ENCODE results near the gene THAP5.
"Not testable (repeated sequence)": the region's sequence is repeated elsewhere in the genome, so short reads cannot be mapped to it uniquely, and the experiment has no call there.

Gene THAP5

GRCh38 chr7:108557617-108558016 lies 11.9 kb downstream of the THAP5 start:
- Histone ChIP-seq H3K4me1 (ENCODE audit: control insufficient read depth, insufficient read depth, low read length) (peaks cover 6% of the 10 kb centered on the region), H3K9ac (ENCODE audit: low read length) (no peak overlapping the region), H3K27me3 (replicated peaks; ENCODE audit: control insufficient read depth, insufficient read depth, low read length) (no peaks in the 10 kb centered on the region), H3K4me3 (ENCODE audit: low read length) (no peak overlapping the region), H3K36me3 (ENCODE audit: control insufficient read depth, insufficient read depth, low read length, severe bottlenecking) (no peaks in the 10 kb centered on the region), H3K9me3 (ENCODE audit: control insufficient read depth, low read length) (peaks cover 5% of the 10 kb centered on the region)
- no peak for DNase-seq (ENCODE audit: low read depth)

DNA sequence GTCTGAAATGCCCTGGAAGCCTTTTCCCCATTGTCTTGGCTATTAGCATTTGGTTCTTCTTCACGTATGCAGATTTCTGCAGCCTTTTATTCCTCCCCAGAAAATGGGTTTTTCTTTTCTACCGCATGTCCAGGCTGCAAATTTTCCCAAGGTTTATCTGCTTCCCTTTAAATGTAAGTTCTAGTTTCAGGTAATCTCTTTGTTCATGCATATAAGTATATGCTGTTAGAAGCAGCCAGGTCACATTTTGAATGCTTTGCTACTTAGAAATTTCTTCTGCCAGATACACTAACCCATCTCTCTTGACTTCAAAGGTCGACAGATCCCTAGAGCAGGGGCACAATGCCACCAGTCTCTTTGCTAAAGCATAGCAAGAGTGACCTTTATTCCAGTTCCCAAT lies 12.3 kb downstream of the THAP5 start:
- Histone ChIP-seq H3K9ac (ENCODE audit: low read length) (no peak overlapping the region), H3K36me3 (ENCODE audit: control insufficient read depth, insufficient read depth, low read length, severe bottlenecking) (no peaks in the 10 kb centered on the region)

GRCh38 chr7:108556665-108557064 lies 12.8 kb downstream of the THAP5 start:
- not testable (repeated sequence) for H3K9ac ChIP-seq (ENCODE audit: low read length); H3K4me3 ChIP-seq (ENCODE audit: low read length); H3K36me3 ChIP-seq (ENCODE audit: control insufficient read depth, insufficient read depth, low read length, severe bottlenecking); H3K27me3 ChIP-seq (replicated peaks; ENCODE audit: control insufficient read depth, insufficient read depth, low read length); H3K9me3 ChIP-seq (ENCODE audit: control insufficient read depth, low read length); H3K4me1 ChIP-seq (ENCODE audit: control insufficient read depth, insufficient read depth, low read length); DNase-seq (ENCODE audit: low read depth)

More for the DNA sequence above, 12.3 kb downstream of the THAP5 start:
- Histone ChIP-seq H3K4me1 (ENCODE audit: control insufficient read depth, insufficient read depth, low read length) (peaks cover 6% of the 10 kb centered on the region), H3K9me3 (ENCODE audit: control insufficient read depth, low read length) (peaks cover 5% of the 10 kb centered on the region), H3K4me3 (ENCODE audit: low read length) (no peak overlapping the region), H3K27me3 (replicated peaks; ENCODE audit: control insufficient read depth, insufficient read depth, low read length) (no peaks in the 10 kb centered on the region)
- DNase-seq (ENCODE audit: low read depth) = no peak

DNA sequence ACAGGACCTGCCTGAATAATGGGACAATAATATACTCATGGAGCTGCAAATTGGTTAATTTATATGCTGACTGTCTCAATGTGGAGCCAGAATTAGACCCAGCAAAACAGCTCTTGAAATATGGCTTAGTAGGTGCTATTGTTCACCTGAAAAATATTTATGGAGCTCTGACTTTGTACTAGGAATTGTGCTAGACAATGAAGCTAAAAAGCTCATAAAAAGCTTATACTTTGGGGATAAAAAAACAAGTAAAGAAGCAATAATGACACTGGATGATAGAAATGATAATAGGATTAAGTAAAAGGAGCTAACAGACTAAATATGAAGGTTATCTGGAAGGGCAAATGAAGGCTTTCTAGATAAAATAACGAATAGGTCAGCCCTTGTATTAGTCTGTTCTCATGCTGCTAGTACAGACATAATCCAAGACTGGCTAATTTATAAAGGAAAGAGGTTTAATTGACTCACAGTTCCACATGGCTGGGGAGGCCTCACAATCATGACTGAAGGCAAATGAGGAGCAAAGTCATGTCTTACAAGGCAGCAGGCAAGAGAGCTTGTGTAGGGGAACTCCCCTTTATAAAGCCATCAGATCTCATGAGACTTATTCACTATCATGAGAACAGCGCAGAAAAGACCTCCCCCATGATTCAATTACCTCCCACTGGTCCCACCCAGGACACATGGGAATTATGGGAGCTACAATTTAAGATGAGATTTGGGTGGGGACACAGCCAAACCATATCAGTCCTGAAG lies 21.2 kb downstream of the THAP5 start:
- not testable (repeated sequence) for H3K4me3 ChIP-seq (ENCODE audit: low read length); H3K9ac ChIP-seq (ENCODE audit: low read length); H3K9me3 ChIP-seq (ENCODE audit: control insufficient read depth, low read length); DNase-seq (ENCODE audit: low read depth); H3K27me3 ChIP-seq (replicated peaks; ENCODE audit: control insufficient read depth, insufficient read depth, low read length); H3K4me1 ChIP-seq (ENCODE audit: control insufficient read depth, insufficient read depth, low read length); H3K36me3 ChIP-seq (ENCODE audit: control insufficient read depth, insufficient read depth, low read length, severe bottlenecking)

DNA sequence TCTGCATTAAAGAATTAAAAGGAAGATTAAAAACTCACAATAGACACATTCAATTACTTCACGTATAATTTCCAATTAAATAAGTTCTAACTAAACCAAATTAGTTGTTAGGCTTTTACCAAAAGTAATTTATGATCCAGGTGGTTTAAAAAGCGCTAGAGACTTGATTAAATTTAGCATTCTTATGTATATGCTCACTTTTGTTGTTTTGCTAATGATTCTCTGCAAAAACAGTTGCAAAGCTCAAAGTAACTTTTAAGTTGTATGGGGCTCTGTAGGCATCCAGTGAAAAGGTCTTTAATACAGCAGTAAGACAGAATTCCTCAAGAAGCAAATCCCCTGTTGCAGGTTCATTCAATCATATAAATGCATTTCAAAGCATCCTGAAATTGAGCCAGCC lies 28.0 kb downstream of the THAP5 start:
- H3K9me3 ChIP-seq (ENCODE audit: control insufficient read depth, low read length) = no peaks in the 10 kb centered on the region
- no peaks in the 10 kb centered on the region for H3K4me1 ChIP-seq (ENCODE audit: control insufficient read depth, insufficient read depth, low read length)
- no peak overlapping the region for H3K4me3 ChIP-seq (ENCODE audit: low read length)
- DNase-seq (ENCODE audit: low read depth) = no peak
- H3K27me3 ChIP-seq (replicated peaks; ENCODE audit: control insufficient read depth, insufficient read depth, low read length) = no peaks in the 10 kb centered on the region
- no peak overlapping the region for H3K9ac ChIP-seq (ENCODE audit: low read length)
- no peaks in the 10 kb centered on the region for H3K36me3 ChIP-seq (ENCODE audit: control insufficient read depth, insufficient read depth, low read length, severe bottlenecking)

DNA sequence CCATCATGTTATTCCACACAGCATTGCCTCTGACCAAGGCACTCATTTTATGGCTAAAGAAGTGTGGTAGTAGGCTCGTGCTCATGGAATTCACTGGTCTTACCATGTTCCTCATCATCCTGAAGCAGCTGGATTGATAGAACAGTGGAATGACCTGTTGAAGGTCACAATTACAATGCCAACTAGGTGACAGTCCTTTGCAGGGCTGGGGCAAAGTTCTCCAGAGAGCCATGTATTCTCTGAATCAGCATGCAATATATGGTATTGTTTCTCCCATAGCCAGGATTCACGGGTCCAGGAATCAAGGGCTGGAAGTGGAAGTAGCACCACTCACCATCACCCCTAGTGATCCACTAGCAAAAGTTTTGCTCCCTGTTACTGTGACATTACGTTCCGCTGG lies 30.8 kb downstream of the THAP5 start:
- not testable (repeated sequence) for H3K9me3 ChIP-seq (ENCODE audit: control insufficient read depth, low read length); H3K4me3 ChIP-seq (ENCODE audit: low read length); H3K9ac ChIP-seq (ENCODE audit: low read length); H3K36me3 ChIP-seq (ENCODE audit: control insufficient read depth, insufficient read depth, low read length, severe bottlenecking); DNase-seq (ENCODE audit: low read depth); H3K27me3 ChIP-seq (replicated peaks; ENCODE audit: control insufficient read depth, insufficient read depth, low read length); H3K4me1 ChIP-seq (ENCODE audit: control insufficient read depth, insufficient read depth, low read length)

GRCh38 chr7:108538236-108538635 lies 31.3 kb downstream of the THAP5 start:
- H3K4me1 ChIP-seq (ENCODE audit: control insufficient read depth, insufficient read depth, low read length); H3K9ac ChIP-seq (ENCODE audit: low read length); H3K9me3 ChIP-seq (ENCODE audit: control insufficient read depth, low read length); H3K36me3 ChIP-seq (ENCODE audit: control insufficient read depth, insufficient read depth, low read length, severe bottlenecking); H3K4me3 ChIP-seq (ENCODE audit: low read length); DNase-seq (ENCODE audit: low read depth); H3K27me3 ChIP-seq (replicated peaks; ENCODE audit: control insufficient read depth, insufficient read depth, low read length): not testable (repeated sequence)

DNA sequence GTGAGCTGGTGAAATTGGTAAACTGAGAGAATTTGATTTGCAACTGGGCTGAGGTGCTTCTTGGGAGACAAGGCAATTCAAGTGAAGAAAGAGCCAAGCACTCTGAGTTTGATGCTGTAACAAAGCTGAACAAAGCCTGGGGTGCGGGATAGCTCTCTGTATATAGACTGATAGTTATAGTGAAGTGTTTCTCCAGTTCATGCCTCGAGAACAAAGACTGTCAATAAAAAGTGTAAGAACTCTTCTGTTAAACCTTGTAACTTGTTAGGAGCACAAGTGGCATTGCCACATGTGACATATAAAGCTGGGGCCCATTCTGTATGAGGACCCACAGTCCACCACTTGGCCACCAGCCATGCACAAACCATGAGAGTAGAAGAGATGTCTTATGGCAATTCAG lies 32.3 kb downstream of the THAP5 start:
- no peak overlapping the region for H3K4me3 ChIP-seq (ENCODE audit: low read length)
- H3K27me3 ChIP-seq (replicated peaks; ENCODE audit: control insufficient read depth, insufficient read depth, low read length) = no peaks in the 10 kb centered on the region
- no peaks in the 10 kb centered on the region for H3K4me1 ChIP-seq (ENCODE audit: control insufficient read depth, insufficient read depth, low read length)
- no peaks in the 10 kb centered on the region for H3K9me3 ChIP-seq (ENCODE audit: control insufficient read depth, low read length)
- no peaks in the 10 kb centered on the region for H3K36me3 ChIP-seq (ENCODE audit: control insufficient read depth, insufficient read depth, low read length, severe bottlenecking)
- no peak for DNase-seq (ENCODE audit: low read depth)
- no peak overlapping the region for H3K9ac ChIP-seq (ENCODE audit: low read length)

GRCh38 chr7:108535744-108536143 lies 33.8 kb downstream of the THAP5 start:
- H3K27me3 ChIP-seq (replicated peaks; ENCODE audit: control insufficient read depth, insufficient read depth, low read length) = no peaks in the 10 kb centered on the region
- H3K4me1 ChIP-seq (ENCODE audit: control insufficient read depth, insufficient read depth, low read length) = no peaks in the 10 kb centered on the region
- H3K9ac ChIP-seq (ENCODE audit: low read length) = no peak overlapping the region
- no peak overlapping the region for H3K4me3 ChIP-seq (ENCODE audit: low read length)
- no peaks in the 10 kb centered on the region for H3K36me3 ChIP-seq (ENCODE audit: control insufficient read depth, insufficient read depth, low read length, severe bottlenecking)
- DNase-seq (ENCODE audit: low read depth) = no peak
- H3K9me3 ChIP-seq (ENCODE audit: control insufficient read depth, low read length) = no peaks in the 10 kb centered on the region

- Histone ChIP-seq H3K9ac (ENCODE audit: low read length) (no peak overlapping the region), H3K9me3 (ENCODE audit: control insufficient read depth, low read length) (no peaks in the 10 kb centered on the region), H3K36me3 (ENCODE audit: control insufficient read depth, insufficient read depth, low read length, severe bottlenecking) (no peaks in the 10 kb centered on the region), H3K4me3 (ENCODE audit: low read length) (no peak overlapping the region), H3K27me3 (replicated peaks; ENCODE audit: control insufficient read depth, insufficient read depth, low read length) (no peaks in the 10 kb centered on the region), H3K4me1 (ENCODE audit: control insufficient read depth, insufficient read depth, low read length) (no peaks in the 10 kb centered on the region)
- DNase-seq (ENCODE audit: low read depth) = no peak
These were observed 34.2 kb downstream of the THAP5 start for GRCh38 chr7:108535257-108535656.

DNA sequence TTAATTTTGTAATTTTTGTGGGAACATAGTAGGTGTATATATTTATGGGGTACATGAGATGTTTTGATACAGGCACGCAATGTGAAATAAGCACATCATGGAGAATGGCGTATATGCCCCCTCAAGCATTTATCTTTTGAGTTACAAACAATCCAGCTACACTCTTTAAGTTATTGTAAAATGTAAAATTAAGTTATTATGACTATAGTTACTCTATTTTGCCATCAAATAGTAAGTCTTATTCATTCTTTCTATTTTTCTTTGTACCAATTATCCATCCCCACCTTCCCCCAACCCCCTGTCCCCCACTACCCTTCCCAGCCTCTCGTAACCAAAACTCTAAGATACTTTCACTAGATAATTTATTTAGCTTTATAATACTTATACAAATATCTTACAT lies 35.8 kb downstream of the THAP5 start:
- no peak overlapping the region for H3K4me3 ChIP-seq (ENCODE audit: low read length)
- H3K36me3 ChIP-seq (ENCODE audit: control insufficient read depth, insufficient read depth, low read length, severe bottlenecking) = no peaks in the 10 kb centered on the region
- DNase-seq (ENCODE audit: low read depth) = no peak
- H3K9ac ChIP-seq (ENCODE audit: low read length) = no peak overlapping the region
- no peaks in the 10 kb centered on the region for H3K4me1 ChIP-seq (ENCODE audit: control insufficient read depth, insufficient read depth, low read length)
- no peaks in the 10 kb centered on the region for H3K9me3 ChIP-seq (ENCODE audit: control insufficient read depth, low read length)
- H3K27me3 ChIP-seq (replicated peaks; ENCODE audit: control insufficient read depth, insufficient read depth, low read length) = no peaks in the 10 kb centered on the region

DNA sequence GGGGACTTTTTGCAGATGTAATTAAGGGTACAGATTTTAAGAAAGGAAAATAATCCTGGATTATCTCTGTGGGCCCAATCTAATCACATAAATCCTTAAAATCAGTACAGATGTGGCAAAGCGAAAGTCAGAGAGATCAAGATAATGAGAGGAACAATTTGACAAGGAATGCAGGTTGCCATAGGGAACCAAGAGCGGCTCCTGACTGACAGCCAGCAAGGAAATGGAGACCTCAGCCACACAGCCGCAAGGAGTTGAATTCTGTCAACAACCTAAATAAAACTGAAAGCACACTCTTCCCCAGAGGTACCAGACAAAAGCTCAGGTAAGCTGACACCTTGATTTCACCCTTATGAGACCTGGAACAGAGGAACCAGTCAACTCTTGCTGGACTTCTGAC lies 40.2 kb downstream of the THAP5 start:
- Histone ChIP-seq H3K4me1 (ENCODE audit: control insufficient read depth, insufficient read depth, low read length) (peaks cover 13% of the 10 kb centered on the region), H3K4me3 (ENCODE audit: low read length) (no peak overlapping the region), H3K27me3 (replicated peaks; ENCODE audit: control insufficient read depth, insufficient read depth, low read length) (no peaks in the 10 kb centered on the region), H3K36me3 (ENCODE audit: control insufficient read depth, insufficient read depth, low read length, severe bottlenecking) (no peaks in the 10 kb centered on the region), H3K9me3 (ENCODE audit: control insufficient read depth, low read length) (no peaks in the 10 kb centered on the region), H3K9ac (ENCODE audit: low read length) (no peak overlapping the region)
- no peak for DNase-seq (ENCODE audit: low read depth)
